ENCODE results near the gene BOC.

Gene BOC

GRCh38 chr3:113219605-113220300 is 8.4 kb downstream of the BOC start:
- no peak for TF ChIP-seq Cebpa-rat (IDR thresholded peaks at IDR 0.05)
- H3K4me3 ChIP-seq: no peak overlapping the region

GRCh38 chr3:113220721-113221120 is 9.4 kb downstream of the BOC start:
- H3K27me3 ChIP-seq: no peaks in the 10 kb centered on the region
- no peaks in the 10 kb centered on the region for H4K20me1 ChIP-seq
- no peaks in the 10 kb centered on the region for H3K36me3 ChIP-seq
- H3K9me3 ChIP-seq (replicated peaks in 1 of 11): no peaks in the 10 kb centered on the region
- H3K4me2 ChIP-seq: no peak overlapping the region; a peak in 1 of 22 replicates
- H3K4me3 ChIP-seq: no peak overlapping the region
- H3K9ac ChIP-seq: no peak overlapping the region
- no peak overlapping the region for H3K27ac ChIP-seq
- H3K4me1 ChIP-seq: peaks cover 27 to 44% (median 31%) of the 10 kb centered on the region in 10 experiments
- TF ChIP-seq Cebpa-rat (IDR thresholded peaks at IDR 0.05): no peak

More at GRCh38 chr3:113219605-113220300, 8.4 kb downstream of the BOC start:
- Histone ChIP-seq H3K36me3 (no peaks in the 10 kb centered on the region), H4K20me1 (no peaks in the 10 kb centered on the region), H3K9ac (no peak overlapping the region), H3K9me3 (replicated peaks in 1 of 11) (no peaks in the 10 kb centered on the region), H3K4me2 (no peak overlapping the region), H3K27me3 (peaks cover 0 to 1% (median 0%) of the 10 kb centered on the region in 11 experiments; a peak in 2 of 22 replicates), H3K27ac (no peak overlapping the region), H3K4me1 (peaks cover 27 to 44% (median 31%) of the 10 kb centered on the region in 10 experiments)

- no peaks in the 10 kb centered on the region for H4K20me1 ChIP-seq
- no peak overlapping the region for H3K27ac ChIP-seq
- no peak overlapping the region for H3K4me3 ChIP-seq
- TF ChIP-seq Cebpa-rat (IDR thresholded peaks at IDR 0.05): no peak
- H3K36me3 ChIP-seq: no peaks in the 10 kb centered on the region
- H3K9me3 ChIP-seq (replicated peaks in 1 of 11): no peaks in the 10 kb centered on the region
- peaks cover 27 to 44% (median 31%) of the 10 kb centered on the region in 10 experiments for H3K4me1 ChIP-seq
- no peak overlapping the region for H3K9ac ChIP-seq
- no peaks in the 10 kb centered on the region for H3K27me3 ChIP-seq
- H3K4me2 ChIP-seq: peak overlapping the region in 10 of 11 experiments; percentile 13 to 93 (median 84); a peak in 17 of 22 replicates
Measured at GRCh38 chr3:113221721-113222257, 10.4 kb downstream of the BOC start.

- peaks cover 27 to 40% (median 31%) of the 10 kb centered on the region in 10 experiments for H3K4me1 ChIP-seq
- no peak for TF ChIP-seq Cebpa-rat (IDR thresholded peaks at IDR 0.05)
Measured at GRCh38 chr3:113222451-113223086, 11.2 kb downstream of the BOC start.

DNA sequence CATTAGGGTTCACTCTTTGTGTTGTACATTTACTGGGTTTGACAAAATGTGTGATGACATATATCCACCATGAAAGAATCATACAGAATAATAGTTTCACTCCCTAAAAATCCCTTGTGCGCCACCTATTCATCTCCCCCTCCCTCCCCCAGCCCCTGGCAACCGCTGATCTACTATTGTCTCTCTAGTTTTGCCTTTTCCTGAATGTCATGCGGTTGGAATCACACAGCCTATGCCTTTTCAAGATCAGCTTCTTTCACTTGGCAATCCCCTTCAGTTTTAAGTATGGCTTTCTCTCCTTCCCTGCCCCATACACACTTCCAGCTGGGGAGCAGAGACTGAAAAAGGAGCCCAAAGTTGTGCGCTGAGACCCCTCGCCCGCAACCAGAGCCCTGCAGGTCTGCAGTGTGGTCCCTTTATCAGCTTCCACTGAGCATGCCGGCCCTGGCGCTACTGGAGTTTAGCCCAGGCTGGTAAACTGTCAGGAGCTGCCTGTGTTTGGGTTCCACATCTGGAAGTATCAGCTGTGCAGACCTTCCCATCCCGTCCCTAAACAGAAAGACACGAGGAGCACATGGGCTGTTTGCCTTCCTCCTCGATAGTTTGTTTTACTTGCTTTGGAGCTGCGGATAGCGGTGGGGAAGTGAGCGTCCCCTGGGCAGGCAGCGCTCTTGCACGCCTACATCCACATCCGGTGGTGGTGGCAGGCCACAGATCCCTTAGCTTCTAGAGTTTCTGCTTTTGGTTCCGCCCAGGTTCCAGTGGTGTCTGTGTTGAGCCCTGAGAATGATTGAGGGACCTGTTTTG is 12.3 kb downstream of the BOC start:
- no peak for TF ChIP-seq Cebpa-rat (IDR thresholded peaks at IDR 0.05)
- Histone ChIP-seq H3K4me2 (peak overlapping the region; percentile 70 to 93 (median 86)), H3K9ac (peak overlapping the region in 5 of 11 experiments; percentile 13 to 59 (median 31); a peak in 6 of 22 replicates), H3K36me3 (no peaks in the 10 kb centered on the region), H3K4me1 (peaks cover 27 to 40% (median 31%) of the 10 kb centered on the region in 10 experiments), H3K27me3 (no peaks in the 10 kb centered on the region), H3K4me3 (peak overlapping the region in 1 of 10 experiments; percentile 43; a peak in 1 of 20 replicates), H3K9me3 (replicated peaks in 1 of 11) (no peaks in the 10 kb centered on the region), H3K27ac (peak overlapping the region in 7 of 11 experiments; percentile 42 to 70 (median 60); a peak in 14 of 22 replicates), H4K20me1 (no peaks in the 10 kb centered on the region)

More at GRCh38 chr3:113222451-113223086, 11.2 kb downstream of the BOC start:
- H3K27ac ChIP-seq: no peak overlapping the region
- no peaks in the 10 kb centered on the region for H3K36me3 ChIP-seq
- H3K4me2 ChIP-seq: peak overlapping the region; percentile 46 to 93 (median 86)
- H3K9ac ChIP-seq: no peak overlapping the region
- H3K9me3 ChIP-seq (replicated peaks in 1 of 11): no peaks in the 10 kb centered on the region
- H3K27me3 ChIP-seq: no peaks in the 10 kb centered on the region
- H4K20me1 ChIP-seq: no peaks in the 10 kb centered on the region
- H3K4me3 ChIP-seq: no peak overlapping the region

- Histone ChIP-seq H3K27ac (no peak overlapping the region), H3K4me3 (no peak overlapping the region), H3K9me3 (replicated peaks in 1 of 11) (no peaks in the 10 kb centered on the region), H3K36me3 (no peaks in the 10 kb centered on the region), H3K27me3 (no peaks in the 10 kb centered on the region), H3K4me2 (no peak overlapping the region), H3K4me1 (peaks cover 27 to 40% (median 31%) of the 10 kb centered on the region in 10 experiments), H4K20me1 (no peaks in the 10 kb centered on the region), H3K9ac (no peak overlapping the region)
- no peak for TF ChIP-seq Cebpa-rat (IDR thresholded peaks at IDR 0.05)
Measured at GRCh38 chr3:113225286-113225685, 13.9 kb downstream of the BOC start.

GRCh38 chr3:113226491-113226890 is 15.1 kb downstream of the BOC start:
- H3K27me3 ChIP-seq: no peaks in the 10 kb centered on the region
- no peak overlapping the region for H3K9ac ChIP-seq
- no peak overlapping the region for H3K27ac ChIP-seq
- no peaks in the 10 kb centered on the region for H4K20me1 ChIP-seq
- H3K4me1 ChIP-seq: peaks cover 27 to 40% (median 31%) of the 10 kb centered on the region in 10 experiments
- no peaks in the 10 kb centered on the region for H3K9me3 ChIP-seq (replicated peaks in 1 of 11)
- H3K4me2 ChIP-seq: no peak overlapping the region
- H3K4me3 ChIP-seq: no peak overlapping the region
- H3K36me3 ChIP-seq: no peaks in the 10 kb centered on the region
- TF ChIP-seq Cebpa-rat (IDR thresholded peaks at IDR 0.05): no peak

DNA sequence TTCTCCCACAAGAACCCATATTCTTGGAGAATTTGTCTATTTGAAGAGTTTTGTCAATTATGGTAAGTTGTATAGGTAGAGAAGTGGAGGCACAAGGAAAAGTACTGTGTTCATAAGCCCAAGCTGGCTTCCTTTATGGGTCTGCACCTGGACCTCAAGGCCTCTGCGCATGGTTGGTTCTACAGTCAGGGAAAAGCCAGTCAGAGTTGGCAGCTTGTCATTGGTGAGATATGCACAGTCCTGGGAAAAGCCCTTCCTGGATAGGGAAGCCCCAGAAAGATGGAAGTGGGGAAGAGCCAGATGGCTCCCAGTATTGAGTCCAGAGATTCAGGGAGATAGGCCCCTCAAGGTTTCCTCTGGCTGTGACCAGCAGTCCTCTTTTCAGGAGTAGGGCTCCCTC is 15.8 kb downstream of the BOC start:
- no peaks in the 10 kb centered on the region for H3K9me3 ChIP-seq (replicated peaks in 1 of 11)
- TF ChIP-seq Cebpa-rat (IDR thresholded peaks at IDR 0.05): no peak
- H3K36me3 ChIP-seq: no peaks in the 10 kb centered on the region
- H3K4me1 ChIP-seq: peaks cover 23 to 34% (median 26%) of the 10 kb centered on the region in 10 experiments
- no peaks in the 10 kb centered on the region for H4K20me1 ChIP-seq
- no peaks in the 10 kb centered on the region for H3K27me3 ChIP-seq
- no peak overlapping the region for H3K4me3 ChIP-seq
- no peak overlapping the region for H3K27ac ChIP-seq
- H3K4me2 ChIP-seq: no peak overlapping the region
- no peak overlapping the region for H3K9ac ChIP-seq
